ENCODE measurements around the gene MAPK9.

The MAPK9 gene

DNA sequence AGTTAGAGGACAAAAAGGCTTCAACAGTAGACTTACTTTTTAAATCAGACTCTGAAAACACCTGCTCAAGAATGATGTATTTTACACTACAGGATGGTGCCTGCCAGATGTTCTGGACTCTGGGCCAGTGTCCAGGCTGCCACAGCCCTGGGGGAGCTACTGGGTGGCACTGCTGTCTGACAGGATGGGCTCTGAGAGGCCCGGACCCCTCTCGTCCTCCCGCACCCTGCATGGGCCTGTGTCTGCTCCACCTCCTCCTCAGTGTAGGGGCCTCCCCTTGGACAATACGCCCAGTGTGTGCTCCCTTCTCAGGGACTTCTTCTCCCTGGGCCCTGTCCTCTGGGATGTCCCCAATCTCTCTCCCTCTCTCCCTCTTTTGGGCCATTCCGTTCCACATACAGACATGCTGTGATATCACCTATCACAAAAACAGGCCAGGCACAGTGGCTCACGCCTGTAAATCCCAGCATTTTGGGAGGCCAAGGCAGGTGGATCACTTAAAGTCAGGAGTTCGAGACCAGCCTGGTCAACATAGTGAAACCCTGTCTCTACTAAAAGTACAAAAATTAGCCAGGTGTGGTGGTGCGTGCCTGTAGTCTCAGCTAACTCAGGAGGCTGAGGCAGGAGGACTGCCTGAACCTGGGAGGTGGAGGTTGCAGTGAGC, 37.9 kb upstream of the MAPK9 start:
- Histone ChIP-seq H3K79me2 (ENCODE audit: insufficient read depth, low read length) (no peaks in the 10 kb centered on the region), H3K9me3 (ENCODE audit: insufficient read depth, low read depth, low read length) (no peaks in the 10 kb centered on the region), H3K4me1 (ENCODE audit: insufficient read depth, low read length, poor library complexity, severe bottlenecking) (no peaks in the 10 kb centered on the region), H3K27me3 (ENCODE audit: insufficient read depth, low read length, poor library complexity, severe bottlenecking) (no peaks in the 10 kb centered on the region), H2AFZ (ENCODE audit: low read length) (no peak overlapping the region), H4K20me1 (ENCODE audit: insufficient read depth, low read length, poor library complexity, severe bottlenecking) (no peaks in the 10 kb centered on the region), H3K9me2 (replicated peaks; ENCODE audit: low read depth, low read length) (no peaks in the 10 kb centered on the region), H3K9ac (ENCODE audit: low read depth, low read length, poor library complexity, severe bottlenecking) (no peak overlapping the region), H3K4me2 (ENCODE audit: low read depth, low read length, poor library complexity, severe bottlenecking) (no peak overlapping the region), H3K36me3 (ENCODE audit: insufficient read depth, low read length) (no peaks in the 10 kb centered on the region), H3F3A (ENCODE audit: low read depth) (no peaks in the 10 kb centered on the region), H3K4me3 (ENCODE audit: low read length, poor library complexity, severe bottlenecking) (no peak overlapping the region)
- TF ChIP-seq EZH2phosphoT487 (IDR thresholded peaks at IDR 0.05; ENCODE audit: borderline replicate concordance): no peak
- TF ChIP-seq, protein P1, sequence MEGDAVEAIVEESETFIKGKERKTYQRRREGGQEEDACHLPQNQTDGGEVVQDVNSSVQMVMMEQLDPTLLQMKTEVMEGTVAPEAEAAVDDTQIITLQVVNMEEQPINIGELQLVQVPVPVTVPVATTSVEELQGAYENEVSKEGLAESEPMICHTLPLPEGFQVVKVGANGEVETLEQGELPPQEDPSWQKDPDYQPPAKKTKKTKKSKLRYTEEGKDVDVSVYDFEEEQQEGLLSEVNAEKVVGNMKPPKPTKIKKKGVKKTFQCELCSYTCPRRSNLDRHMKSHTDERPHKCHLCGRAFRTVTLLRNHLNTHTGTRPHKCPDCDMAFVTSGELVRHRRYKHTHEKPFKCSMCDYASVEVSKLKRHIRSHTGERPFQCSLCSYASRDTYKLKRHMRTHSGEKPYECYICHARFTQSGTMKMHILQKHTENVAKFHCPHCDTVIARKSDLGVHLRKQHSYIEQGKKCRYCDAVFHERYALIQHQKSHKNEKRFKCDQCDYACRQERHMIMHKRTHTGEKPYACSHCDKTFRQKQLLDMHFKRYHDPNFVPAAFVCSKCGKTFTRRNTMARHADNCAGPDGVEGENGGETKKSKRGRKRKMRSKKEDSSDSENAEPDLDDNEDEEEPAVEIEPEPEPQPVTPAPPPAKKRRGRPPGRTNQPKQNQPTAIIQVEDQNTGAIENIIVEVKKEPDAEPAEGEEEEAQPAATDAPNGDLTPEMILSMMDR (conservative IDR thresholded peaks at IDR 0.05; ENCODE audit: low read length): no peak

DNA sequence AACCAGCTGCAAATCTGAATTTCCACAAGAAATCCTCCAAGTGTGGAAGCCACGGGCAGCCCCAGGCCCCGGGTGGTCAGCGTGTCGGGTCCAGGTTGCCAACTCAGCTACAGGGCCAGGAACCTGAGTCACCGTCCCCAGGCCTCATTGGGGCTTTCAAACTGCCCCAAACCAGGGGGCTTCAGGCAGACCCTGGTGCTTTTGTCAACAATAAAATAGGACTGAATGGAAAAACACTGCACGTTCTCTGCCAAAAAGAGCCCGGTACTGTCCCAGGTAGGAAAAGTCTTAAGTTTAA, 37.2 kb upstream of the MAPK9 start:
- Histone ChIP-seq H3K79me2 (ENCODE audit: insufficient read depth, low read length) (no peaks in the 10 kb centered on the region), H3K4me3 (ENCODE audit: low read length, poor library complexity, severe bottlenecking) (no peak overlapping the region), H3K4me1 (ENCODE audit: insufficient read depth, low read length, poor library complexity, severe bottlenecking) (no peaks in the 10 kb centered on the region), H3K9me2 (replicated peaks; ENCODE audit: low read depth, low read length) (no peaks in the 10 kb centered on the region), H3K27me3 (ENCODE audit: insufficient read depth, low read length, poor library complexity, severe bottlenecking) (no peaks in the 10 kb centered on the region), H3F3A (ENCODE audit: low read depth) (no peaks in the 10 kb centered on the region), H3K36me3 (ENCODE audit: insufficient read depth, low read length) (no peaks in the 10 kb centered on the region), H4K20me1 (ENCODE audit: insufficient read depth, low read length, poor library complexity, severe bottlenecking) (no peaks in the 10 kb centered on the region), H3K9ac (ENCODE audit: low read depth, low read length, poor library complexity, severe bottlenecking) (no peak overlapping the region), H2AFZ (ENCODE audit: low read length) (no peak overlapping the region), H3K4me2 (ENCODE audit: low read depth, low read length, poor library complexity, severe bottlenecking) (no peak overlapping the region), H3K9me3 (ENCODE audit: insufficient read depth, low read depth, low read length) (no peaks in the 10 kb centered on the region)
- TF ChIP-seq EZH2phosphoT487 (IDR thresholded peaks at IDR 0.05; ENCODE audit: borderline replicate concordance): no peak
- TF ChIP-seq, protein P1 (conservative IDR thresholded peaks at IDR 0.05; ENCODE audit: low read length): no peak

DNA sequence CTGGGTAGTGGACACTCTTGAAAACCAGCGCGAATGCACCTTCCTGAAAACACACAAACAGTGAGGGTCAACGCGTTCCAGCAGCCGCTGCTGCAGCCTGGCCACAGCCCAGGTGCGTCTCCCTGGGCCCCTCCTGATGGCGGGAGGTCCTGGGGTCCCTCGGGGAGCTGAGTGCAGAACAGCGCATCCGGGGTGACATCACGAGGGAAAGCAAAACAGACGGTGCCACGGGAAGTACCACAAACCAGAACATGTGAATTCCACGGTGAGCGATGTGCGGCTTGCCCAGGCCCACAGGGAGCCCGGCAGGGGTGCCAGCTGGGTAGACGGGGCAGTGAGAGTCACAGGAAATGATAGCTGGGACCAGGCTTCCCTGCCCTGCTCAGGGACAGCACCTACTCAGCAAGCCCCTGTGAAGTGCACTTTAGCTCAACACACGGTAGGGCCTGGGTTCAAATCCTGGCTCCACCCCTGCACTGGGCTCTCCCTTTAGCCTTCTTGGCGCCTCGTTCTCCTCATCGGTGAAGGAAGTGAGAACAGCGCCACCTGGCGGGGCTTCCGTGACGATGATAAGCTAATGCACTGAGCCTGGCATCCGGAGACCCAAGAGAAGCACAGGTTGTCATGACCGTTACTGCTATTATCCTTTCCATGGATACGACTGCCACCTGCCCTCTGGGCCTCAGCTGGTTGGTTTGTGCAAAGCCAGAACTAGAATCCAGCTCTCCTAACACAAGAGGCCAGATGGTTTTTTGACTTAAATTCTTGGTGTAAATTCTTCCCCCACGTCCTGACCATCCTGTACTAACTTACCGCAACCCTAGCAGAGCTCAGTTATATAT, 36.6 kb upstream of the MAPK9 start:
- no peak overlapping the region for H3K4me3 ChIP-seq (ENCODE audit: low read length, poor library complexity, severe bottlenecking)
- H3K9ac ChIP-seq (ENCODE audit: low read depth, low read length, poor library complexity, severe bottlenecking): no peak overlapping the region
- 0 out of 2 replicates have a peak overlapping the region, but pooled peaks have one; percentile 55 for H2AFZ ChIP-seq (ENCODE audit: low read length)
- no peaks in the 10 kb centered on the region for H3K4me1 ChIP-seq (ENCODE audit: insufficient read depth, low read length, poor library complexity, severe bottlenecking)
- TF ChIP-seq, protein P1 (conservative IDR thresholded peaks at IDR 0.05; ENCODE audit: low read length): peak; percentile 60
- no peak for TF ChIP-seq EZH2phosphoT487 (IDR thresholded peaks at IDR 0.05; ENCODE audit: borderline replicate concordance)
- no peaks in the 10 kb centered on the region for H3F3A ChIP-seq (ENCODE audit: low read depth)
- H3K79me2 ChIP-seq (ENCODE audit: insufficient read depth, low read length): no peaks in the 10 kb centered on the region
- no peaks in the 10 kb centered on the region for H4K20me1 ChIP-seq (ENCODE audit: insufficient read depth, low read length, poor library complexity, severe bottlenecking)
- no peaks in the 10 kb centered on the region for H3K9me2 ChIP-seq (replicated peaks; ENCODE audit: low read depth, low read length)
- no peaks in the 10 kb centered on the region for H3K36me3 ChIP-seq (ENCODE audit: insufficient read depth, low read length)
- H3K4me2 ChIP-seq (ENCODE audit: low read depth, low read length, poor library complexity, severe bottlenecking): no peak overlapping the region
- no peaks in the 10 kb centered on the region for H3K9me3 ChIP-seq (ENCODE audit: insufficient read depth, low read depth, low read length)
- no peaks in the 10 kb centered on the region for H3K27me3 ChIP-seq (ENCODE audit: insufficient read depth, low read length, poor library complexity, severe bottlenecking)

All from Loucy (cell line).